Mononuclear cell (primary cell): ENCODE data around the gene DMRTC2. TPM values are rescaled to one million over a fixed set of nuclear protein-coding genes. Genes with fewer than 3 reads are reported as not detected.

Source experiments
- H3K27me3 ChIP-seq: 2 replicates; pipeline ENCODE4 v1.6.0; 2011; ENCODE audit warnings: low read length, control low read depth; ENCODE audit not compliant: insufficient read depth
- H3K4me1 ChIP-seq: 2 replicates; pipeline ENCODE4 v1.5.1; 2011; ENCODE audit warnings: mild to moderate bottlenecking, low read length, control low read depth; ENCODE audit not compliant: insufficient read depth
- H3K4me3 ChIP-seq: 2 replicates; pipeline ENCODE4 v1.5.1; 2011; ENCODE audit warnings: mild to moderate bottlenecking, low read length, moderate library complexity
- H3K9me3 ChIP-seq: 2 replicates; pipeline ENCODE4 v1.5.1; 2011; ENCODE audit warnings: low read depth, mild to moderate bottlenecking, control low read depth, low read length
- total RNA-seq: library from RNA; depleted of rRNA; stranded (reverse); fragments of >200 nt; gene quantifications from one replicate; pipeline ENCODE4 v1.2.3, GENCODE V29; 2012

DMRTC2 gene
- total RNA-seq, 1 donor: not detected

DNA sequence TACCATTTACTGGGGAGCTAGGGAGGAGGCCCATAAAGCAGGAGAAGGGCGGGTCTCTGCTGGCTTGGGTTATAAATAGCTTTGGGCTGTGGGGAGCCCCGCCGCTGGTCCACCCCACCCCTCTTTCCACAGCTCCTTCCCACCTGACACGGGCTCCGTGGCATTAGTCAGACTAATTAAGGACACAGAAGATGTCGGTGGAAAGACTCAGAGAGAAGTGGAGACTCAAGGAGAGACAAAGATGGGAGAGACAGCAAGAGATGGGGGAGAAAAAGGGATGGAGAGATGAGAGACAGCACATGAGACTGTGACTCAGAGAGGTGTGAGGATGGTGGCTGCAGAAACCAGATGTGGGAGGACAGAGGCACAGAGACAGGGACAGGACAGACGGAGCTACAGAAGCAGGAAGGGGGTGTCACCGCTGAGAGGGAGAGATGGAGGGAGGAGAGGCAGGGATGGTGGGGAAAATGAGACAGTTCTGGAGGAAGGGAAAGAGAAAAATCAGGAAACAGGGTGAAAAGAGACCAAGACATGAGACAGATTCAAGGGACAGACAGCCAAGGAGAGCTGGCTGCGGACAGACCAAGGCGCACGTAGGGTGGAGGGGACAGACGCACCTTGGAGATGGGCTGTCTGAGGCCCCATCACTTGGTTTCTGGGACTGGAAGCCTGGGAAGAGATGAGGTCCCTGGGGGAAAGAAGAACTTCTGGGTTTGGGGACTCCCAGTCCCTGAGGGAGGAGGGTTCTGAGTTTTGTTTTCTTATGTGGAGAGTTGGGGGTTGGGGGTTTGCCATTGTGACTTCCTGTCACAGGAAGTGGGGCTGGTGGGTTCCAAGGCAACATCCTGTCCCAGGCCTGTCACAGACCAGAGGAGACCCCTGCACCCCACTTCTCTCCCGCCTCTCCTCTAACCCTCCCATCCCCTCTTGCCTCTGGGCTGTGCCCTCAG lies 42.2 kb downstream of the DMRTC2 start:
- Histone ChIP-seq H3K27me3 (no peaks in the 10 kb centered on the region), H3K9me3 (no peaks in the 10 kb centered on the region), H3K4me1 (peaks cover 83% of the 10 kb centered on the region), H3K4me3 (peak overlapping the region; percentile 99)

DNA sequence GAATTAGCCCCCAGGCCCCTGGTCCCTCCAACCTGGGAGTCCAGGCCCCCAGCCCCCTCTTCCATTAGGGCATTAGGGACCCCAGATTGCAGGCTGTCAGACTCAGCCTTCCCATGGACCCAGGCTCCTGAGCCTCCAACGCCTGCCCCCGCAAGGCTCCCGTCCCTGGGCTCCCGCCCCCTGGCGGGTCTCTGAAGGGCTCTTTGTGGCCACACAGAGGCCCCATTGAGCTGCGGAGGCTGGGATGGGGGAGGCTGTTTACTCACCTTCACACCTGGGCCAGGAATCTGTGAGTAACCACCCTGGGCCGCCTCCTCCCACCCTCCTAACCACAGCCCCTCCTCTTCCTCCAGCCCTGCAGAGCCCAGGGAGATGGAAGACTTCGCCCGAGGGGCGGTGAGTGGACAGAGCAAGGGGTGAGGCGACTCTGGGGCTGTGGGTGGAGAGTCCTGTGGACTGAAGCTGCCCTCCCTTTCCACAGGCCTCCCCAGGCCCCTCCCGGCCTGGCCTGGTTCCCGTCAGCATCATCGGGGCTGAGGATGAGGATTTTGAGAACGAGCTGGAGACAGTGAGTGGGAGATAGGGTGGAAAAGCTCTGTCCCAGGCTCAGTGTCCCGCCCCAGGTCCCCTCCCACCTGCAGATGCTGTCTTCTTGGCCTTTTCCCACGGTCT lies 43.0 kb downstream of the DMRTC2 start:
- Histone ChIP-seq H3K27me3 (no peaks in the 10 kb centered on the region), H3K4me3 (peak overlapping the region; percentile 99), H3K9me3 (no peaks in the 10 kb centered on the region), H3K4me1 (peaks cover 84% of the 10 kb centered on the region)

DNA sequence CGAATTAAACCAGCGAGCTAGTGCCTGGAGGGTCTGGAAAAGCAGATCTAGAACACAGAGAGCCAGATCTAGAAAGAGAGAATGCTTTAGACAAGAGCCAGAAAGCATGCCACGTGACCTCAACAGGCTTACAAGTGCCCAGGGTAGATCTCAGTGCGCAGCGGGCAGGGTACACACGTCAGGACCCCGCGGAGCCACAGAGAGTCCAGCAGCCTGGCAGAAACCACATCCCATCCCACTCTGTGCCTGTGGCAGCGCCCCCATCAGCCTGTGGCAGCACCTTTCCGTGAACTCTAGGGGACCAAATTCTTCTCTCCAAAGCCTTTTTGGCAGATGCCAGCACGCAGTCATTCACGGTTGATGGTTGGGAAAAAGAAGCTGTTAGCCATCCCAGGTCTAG lies 44.1 kb downstream of the DMRTC2 start:
- Histone ChIP-seq H3K4me1 (peaks cover 88% of the 10 kb centered on the region), H3K9me3 (no peaks in the 10 kb centered on the region), H3K27me3 (no peaks in the 10 kb centered on the region), H3K4me3 (no peak overlapping the region)

DNA sequence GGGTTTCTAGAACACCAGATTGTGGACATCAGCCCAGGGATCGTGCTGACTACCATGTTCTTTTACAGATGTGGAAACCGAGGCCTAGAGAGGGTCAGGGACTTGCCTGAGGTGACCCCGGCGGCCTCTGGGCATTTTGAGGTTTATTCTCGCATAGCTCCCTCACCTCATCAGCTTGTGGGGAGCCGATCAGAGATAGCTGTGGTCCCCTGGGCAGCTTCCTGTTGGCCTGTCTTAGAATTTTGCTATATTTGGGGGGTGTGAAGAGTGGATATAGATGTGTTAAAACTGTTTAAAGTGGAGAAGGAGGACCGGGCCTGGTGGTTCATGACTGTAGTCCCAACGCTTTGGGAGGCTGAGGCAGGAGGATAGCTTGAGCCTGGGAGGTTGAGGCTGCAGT lies 45.1 kb downstream of the DMRTC2 start:
- H3K27me3 ChIP-seq: no peaks in the 10 kb centered on the region
- H3K4me1 ChIP-seq: peaks cover 86% of the 10 kb centered on the region
- H3K9me3 ChIP-seq: no peaks in the 10 kb centered on the region
- H3K4me3 ChIP-seq: no peak overlapping the region

DNA sequence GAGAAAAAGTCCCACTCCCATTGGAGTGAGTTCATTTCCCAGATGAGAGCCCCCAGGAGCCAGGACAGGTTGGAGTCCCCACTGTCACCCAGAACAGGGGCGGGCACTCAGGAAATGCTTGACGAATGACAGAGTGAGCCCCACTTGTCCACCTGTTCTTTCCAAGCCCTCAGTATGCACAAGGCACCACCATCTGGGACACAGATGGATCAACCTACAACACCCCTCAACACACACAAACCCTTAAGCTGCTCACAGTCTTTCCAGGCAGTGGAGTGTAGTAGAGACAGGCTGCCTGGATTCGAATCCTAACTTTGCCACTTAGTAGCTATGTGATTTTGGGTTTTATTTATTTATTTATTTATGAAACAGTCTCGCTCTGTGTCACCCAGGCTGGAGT lies 46.1 kb downstream of the DMRTC2 start:
- Histone ChIP-seq H3K27me3 (no peaks in the 10 kb centered on the region), H3K4me1 (peaks cover 75% of the 10 kb centered on the region), H3K9me3 (no peaks in the 10 kb centered on the region), H3K4me3 (no peak overlapping the region)

DNA sequence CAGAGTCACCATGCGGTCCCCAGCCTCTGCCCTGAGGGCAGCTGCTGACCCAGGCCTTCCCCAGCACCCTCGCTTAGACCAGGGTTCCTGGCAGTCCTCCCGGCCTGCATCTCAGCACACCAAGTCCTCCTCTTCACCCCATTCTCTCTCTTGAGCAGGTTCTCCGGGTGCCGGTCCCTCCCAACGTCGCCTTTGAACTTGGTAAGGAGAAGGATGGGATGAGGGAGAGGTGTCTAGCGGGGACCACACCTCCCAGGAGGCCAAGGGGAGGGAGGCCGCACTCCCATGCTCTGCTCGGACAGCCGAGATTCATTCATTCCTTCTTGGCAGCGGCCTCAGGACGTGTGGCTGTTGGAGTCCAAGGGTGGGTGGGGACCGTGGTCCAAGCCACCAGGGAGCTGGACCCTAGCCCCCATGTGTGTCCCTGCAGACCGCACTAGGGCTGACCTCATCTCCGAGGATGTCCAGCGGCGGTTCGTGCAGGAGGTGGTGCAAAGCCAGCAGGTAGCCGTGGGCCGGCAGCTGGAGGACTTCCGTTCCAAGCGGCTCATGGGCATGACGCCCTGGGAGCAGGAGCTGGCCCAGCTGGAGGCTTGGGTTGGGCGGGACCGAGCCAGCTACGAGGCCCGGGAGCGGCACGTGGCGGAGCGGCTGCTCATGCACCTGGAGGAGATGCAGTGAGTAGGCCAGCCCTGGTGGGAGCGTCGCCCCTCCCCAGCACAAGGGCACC lies 47.5 kb downstream of the DMRTC2 start:
- no peak overlapping the region for H3K4me3 ChIP-seq
- H3K9me3 ChIP-seq: no peaks in the 10 kb centered on the region
- peaks cover 61% of the 10 kb centered on the region for H3K4me1 ChIP-seq
- no peaks in the 10 kb centered on the region for H3K27me3 ChIP-seq

DNA sequence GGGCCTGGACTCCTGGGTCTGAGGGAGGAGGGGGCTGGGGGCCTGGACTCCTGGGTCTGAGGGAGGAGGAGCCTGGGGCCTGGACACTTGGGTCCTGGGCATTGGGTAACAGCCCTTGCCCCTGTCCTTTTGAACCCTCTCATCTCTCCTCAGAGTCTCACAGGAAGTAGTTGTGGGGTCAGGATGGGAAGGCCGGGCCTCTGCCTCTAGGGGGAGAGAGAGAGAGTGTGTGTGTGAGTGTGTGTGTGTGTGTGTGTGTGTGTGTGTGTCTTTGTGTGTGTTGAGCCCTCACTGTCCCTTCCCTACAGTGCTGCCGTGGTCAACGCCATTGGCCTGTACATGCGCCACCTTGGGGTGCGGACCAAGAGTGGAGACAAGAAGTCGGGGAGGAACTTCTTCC lies 49.1 kb downstream of the DMRTC2 start:
- Histone ChIP-seq H3K4me3 (no peak overlapping the region), H3K9me3 (no peaks in the 10 kb centered on the region), H3K4me1 (peaks cover 47% of the 10 kb centered on the region), H3K27me3 (no peaks in the 10 kb centered on the region)

DNA sequence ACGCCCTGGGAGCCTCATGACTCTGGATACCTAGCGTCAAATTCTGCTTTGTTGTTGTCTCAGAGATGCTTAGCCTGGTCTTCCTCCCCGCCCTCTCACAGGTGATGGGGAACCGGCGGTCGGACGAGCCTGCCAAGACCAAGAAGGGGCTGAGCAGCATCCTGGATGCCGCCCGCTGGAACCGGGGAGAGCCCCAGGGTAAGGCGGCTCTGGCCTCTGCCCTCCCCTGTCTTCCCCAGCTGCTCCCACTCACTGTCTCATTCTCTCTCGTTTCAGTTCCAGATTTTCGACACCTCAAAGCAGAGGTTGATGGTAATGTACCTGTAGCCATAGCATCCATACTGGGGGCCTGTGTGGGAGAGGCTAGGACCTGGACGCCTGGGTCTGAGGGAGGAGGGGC lies 49.5 kb downstream of the DMRTC2 start:
- Histone ChIP-seq H3K9me3 (no peaks in the 10 kb centered on the region), H3K4me1 (peaks cover 43% of the 10 kb centered on the region), H3K27me3 (no peaks in the 10 kb centered on the region), H3K4me3 (no peak overlapping the region)

DNA sequence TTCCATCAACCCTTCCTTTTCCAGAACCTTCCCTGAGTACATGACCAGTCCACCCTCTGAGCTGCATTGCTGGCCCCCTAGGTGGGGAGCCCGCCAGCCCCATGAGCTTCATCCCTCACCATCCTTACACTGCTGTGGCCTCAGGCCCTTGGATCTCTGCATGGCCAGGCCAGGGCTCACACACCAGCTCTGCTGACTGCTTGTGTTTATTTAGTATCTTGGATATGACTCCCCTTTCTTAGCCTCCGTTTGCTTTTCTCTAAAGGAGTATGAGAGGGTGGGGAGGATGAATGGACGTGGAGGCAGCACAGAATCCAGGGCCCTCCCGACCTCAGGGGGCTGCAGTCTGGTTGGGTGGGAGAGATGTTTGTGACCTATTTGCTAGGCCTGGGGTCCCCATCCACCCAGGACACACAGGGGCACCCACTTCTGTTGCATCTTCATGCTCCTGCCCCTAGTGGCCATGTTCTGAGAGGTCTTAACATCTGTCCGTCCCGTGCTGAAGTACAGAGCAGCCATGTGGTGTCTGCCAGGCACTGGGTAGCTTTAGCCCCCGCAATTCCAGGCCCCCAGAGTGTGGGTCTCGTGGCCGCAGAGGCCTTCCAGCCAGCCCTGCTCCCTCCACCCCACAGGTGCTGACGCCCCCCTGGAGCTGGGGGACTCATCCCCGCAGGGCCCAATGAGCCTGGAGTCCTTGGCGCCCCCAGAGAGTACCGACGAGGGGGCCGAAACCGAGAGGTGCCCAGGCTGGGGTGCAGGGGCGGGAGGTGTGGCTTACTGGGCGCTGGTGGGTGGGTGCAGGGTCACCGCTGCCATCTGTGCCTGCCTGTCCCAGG lies 51.1 kb downstream of the DMRTC2 start:
- Histone ChIP-seq H3K4me1 (peaks cover 26% of the 10 kb centered on the region), H3K27me3 (no peaks in the 10 kb centered on the region), H3K4me3 (no peak overlapping the region), H3K9me3 (no peaks in the 10 kb centered on the region)

DNA sequence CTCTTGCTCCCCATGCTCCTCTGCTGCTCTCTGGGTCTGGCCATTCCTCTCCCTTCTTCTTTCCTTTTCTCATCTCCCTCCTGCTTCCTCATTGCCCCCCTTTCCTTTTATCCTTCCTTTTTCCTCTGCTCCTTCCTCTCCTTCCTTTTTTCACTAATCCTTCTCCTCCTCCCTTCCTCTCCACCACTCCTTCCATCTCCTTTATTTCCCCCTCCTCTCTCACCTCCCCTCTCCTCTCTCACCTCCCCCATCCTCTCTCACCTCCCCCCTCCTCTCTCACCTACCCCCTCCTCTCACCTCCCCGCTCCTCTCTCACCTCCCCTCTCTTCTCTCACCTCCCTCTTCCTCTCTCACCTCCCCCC lies 51.7 kb downstream of the DMRTC2 start:
- peaks cover 20% of the 10 kb centered on the region for H3K4me1 ChIP-seq
- no peak overlapping the region for H3K4me3 ChIP-seq
- H3K9me3 ChIP-seq: no peaks in the 10 kb centered on the region
- no peaks in the 10 kb centered on the region for H3K27me3 ChIP-seq

DNA sequence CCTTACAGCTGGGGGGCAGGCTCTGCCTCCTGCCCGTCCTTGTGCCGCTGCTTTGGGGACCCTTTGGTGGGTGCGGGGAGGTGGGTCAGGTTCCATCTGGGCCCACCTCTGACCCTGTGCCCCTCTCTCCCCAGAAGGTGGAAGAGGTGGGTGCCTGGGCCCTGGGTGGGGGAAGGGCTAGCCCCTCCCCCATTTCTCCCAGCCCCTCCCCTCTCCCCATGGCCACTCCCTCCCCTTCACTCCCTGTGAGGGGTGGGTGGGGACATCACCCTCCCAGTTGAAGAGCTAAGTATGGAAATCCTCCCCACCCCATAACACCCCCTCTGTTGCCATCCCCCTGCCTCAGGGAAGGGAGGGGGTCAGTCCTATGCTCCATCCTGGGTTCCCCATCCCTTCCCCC lies 52.3 kb downstream of the DMRTC2 start:
- no peak overlapping the region for H3K4me3 ChIP-seq
- no peaks in the 10 kb centered on the region for H3K9me3 ChIP-seq
- H3K4me1 ChIP-seq: peaks cover 14% of the 10 kb centered on the region
- no peaks in the 10 kb centered on the region for H3K27me3 ChIP-seq

DNA sequence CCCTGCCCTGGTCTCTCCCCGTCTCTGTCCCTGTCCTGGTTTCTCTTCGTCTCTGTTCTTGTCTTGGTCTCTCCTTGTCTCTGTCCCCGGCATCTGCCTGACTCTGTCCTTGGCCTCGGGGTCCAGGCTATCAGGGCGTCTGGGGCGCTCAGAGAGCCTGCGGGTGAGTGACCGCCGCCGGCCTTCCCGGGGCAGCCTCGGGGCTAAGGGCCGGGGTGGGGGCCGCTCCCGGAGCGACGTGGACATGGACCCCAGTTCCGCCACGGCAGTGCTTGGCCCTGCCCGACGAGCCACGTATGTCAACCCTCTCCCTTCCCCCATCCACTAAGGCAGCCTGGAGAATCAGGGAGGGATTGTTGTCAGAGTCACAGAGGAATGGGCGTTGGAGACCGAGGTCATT lies 53.0 kb downstream of the DMRTC2 start:
- no peaks in the 10 kb centered on the region for H3K27me3 ChIP-seq
- peaks cover 8% of the 10 kb centered on the region for H3K4me1 ChIP-seq
- no peak overlapping the region for H3K4me3 ChIP-seq
- no peaks in the 10 kb centered on the region for H3K9me3 ChIP-seq

DNA sequence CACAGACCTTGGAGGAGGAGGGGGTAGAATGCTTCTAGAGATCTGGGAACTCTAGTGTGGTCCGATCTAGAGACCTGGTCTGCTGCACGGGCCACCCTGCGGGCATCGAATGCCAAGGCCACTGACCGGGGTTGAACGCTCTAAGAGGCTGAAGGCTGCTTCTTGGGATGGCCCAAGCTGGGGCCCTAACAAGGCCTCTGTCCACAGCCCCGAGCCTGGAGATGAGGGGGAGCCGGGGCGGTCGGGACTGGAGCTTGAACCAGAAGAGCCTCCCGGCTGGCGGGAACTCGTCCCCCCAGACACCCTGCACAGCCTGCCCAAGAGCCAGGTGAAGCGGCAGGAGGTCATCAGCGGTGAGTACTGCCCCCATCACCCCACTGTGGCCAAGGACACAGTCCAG lies 53.4 kb downstream of the DMRTC2 start:
- Histone ChIP-seq H3K27me3 (no peaks in the 10 kb centered on the region), H3K9me3 (no peaks in the 10 kb centered on the region), H3K4me3 (no peak overlapping the region), H3K4me1 (peaks cover 5% of the 10 kb centered on the region)
